ES-I3 (cell line): ENCODE measurements around the gene CALY.

Experiments used
- H3K36me3 ChIP-seq: 2 replicates; pipeline ENCODE4 v1.6.1; 2013; ENCODE audit warnings: mild to moderate bottlenecking, low read length, control low read depth, moderate library complexity; ENCODE audit not compliant: insufficient read depth
- H3K4me1 ChIP-seq: 2 replicates; pipeline ENCODE4 v1.6.1; 2013; ENCODE audit warnings: mild to moderate bottlenecking, control low read depth, low read length; ENCODE audit not compliant: insufficient read depth
- H3K9ac ChIP-seq: 2 replicates; pipeline ENCODE4 v1.6.1; 2013; ENCODE audit warnings: low read depth, mild to moderate bottlenecking, low read length, moderate library complexity
- H3K9me3 ChIP-seq: 2 replicates; pipeline ENCODE4 v1.6.1; 2013; ENCODE audit warnings: mild to moderate bottlenecking, low read length, moderate library complexity; ENCODE audit not compliant: control insufficient read depth, insufficient read depth

CALY gene

DNA sequence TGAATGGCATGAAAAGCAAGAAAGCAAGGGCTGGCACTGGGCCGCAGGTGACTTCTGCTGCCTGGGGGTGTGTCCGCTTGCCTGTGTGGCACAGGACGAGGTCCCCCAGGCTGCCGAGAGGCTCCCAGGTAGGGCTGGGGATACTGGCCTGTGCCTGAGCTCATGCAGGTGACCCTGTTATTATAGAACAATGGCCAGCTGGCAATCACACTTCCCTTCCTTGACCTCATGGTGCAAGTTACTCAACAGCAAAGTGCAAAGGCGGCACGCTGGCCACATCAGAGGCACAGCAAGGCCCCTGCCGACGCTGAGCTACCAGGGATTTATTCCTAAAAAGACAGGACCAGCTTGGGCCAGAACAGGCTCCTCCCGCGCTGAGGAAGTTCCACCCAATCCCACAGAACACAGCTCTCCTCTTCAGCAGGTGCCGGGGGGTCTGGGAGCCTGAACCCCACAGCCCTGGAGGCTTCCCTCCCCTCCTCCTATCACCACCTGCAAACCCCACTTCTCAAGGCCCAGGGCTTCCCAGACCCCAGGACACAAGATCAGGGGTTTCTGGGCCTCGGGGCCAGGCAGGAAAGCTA, 58.6 kb downstream of the CALY start:
- H3K36me3 ChIP-seq = peaks cover 4% of the 10 kb centered on the region; the same call in 1 of the 2 replicates
- H3K9me3 ChIP-seq = no peaks in the 10 kb centered on the region
- H3K4me1 ChIP-seq = no peaks in the 10 kb centered on the region; the same call in 1 of the 2 replicates
- H3K9ac ChIP-seq = no peak overlapping the region

DNA sequence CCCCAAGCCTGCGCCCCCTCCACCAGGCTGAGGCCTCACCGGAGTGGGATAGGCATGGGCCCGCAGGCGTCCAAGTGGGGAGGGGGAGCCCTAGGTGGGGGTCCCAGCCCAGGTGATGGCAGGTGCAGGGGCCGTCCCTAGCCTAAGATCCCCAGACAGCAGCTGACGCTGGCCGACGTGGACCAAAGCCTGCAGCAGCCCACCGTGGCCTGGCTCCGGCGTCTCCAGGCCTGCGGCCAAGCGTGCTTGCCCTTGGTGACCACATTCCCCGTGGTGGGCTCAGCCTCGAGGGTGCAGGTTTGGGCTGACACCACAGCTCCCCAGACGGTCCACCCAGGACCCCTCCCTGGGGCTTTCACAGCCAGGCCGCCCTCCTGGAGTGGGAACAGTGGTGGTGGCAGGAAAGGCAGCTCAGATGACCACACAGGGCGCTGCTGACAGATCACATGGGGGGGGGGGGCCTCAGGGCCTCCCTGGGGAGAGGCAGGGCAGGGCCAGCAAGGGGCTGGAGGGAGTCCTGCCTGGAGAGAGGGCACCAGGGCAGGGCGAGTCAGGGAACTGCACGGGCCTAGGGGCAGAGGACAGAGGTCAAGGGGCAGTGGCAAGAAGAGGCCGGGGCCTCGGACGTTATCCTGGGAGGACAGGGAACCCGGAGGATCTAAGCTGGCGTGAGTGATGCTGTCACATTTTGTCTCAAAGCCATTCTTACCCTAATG, 59.3 kb downstream of the CALY start:
- peaks cover 4% of the 10 kb centered on the region; the same call in 1 of the 2 replicates for H3K36me3 ChIP-seq
- no peaks in the 10 kb centered on the region; the same call in 1 of the 2 replicates for H3K4me1 ChIP-seq
- H3K9ac ChIP-seq = 0 out of 2 replicates have a peak overlapping the region, but pooled peaks have one; percentile 58
- no peaks in the 10 kb centered on the region for H3K9me3 ChIP-seq

DNA sequence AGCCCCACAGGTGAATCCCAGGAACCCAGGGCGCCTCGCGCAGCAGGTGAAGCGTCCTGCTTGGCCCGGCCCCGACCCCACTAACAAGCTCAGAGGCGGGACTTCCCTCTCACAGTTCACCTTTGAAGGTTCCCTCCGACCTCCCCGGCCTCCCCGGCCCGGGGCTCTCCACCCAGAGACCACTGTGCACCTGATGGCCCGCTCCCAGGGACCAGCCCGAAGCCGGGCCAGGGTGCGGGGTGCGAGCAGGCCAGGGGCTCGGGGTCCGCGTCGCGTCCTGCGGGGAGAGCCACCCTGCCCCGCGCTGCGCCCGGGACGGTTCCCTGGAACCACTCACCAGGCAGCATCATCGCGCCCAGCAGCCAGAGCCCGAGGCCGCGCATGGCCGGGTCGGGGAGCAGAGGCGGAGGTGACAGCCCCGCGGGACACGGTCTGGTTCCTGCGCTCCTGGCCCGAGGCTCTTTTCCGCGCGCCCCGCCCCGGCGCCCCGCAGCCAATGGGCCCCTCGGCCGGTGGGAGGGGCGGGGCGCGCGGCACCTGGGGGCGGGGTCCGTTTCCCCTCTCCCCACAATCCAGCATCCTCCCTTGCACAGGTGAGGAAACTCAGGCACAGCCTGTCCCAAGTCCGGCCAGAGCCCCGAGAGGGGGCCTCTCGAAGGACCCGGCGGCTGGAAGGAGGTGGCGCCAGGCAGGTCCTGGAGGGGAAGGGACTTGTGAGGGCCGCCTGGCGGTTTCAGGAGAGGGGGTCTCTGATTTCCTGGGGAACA, 60.1 kb downstream of the CALY start, which contains the start of gene ADAM8:
TSS of gene ADAM8 (minus strand) at position 434 of the 767 bp plus-strand sequence. CDS start at position 383, 51 bp downstream.
- Histone ChIP-seq H3K4me1 (no peaks in the 10 kb centered on the region; the same call in 1 of the 2 replicates), H3K9me3 (no peaks in the 10 kb centered on the region), H3K9ac (peak within 1 kb of the TSS; percentile 58; the same call in 1 of the 2 replicates), H3K36me3 (peaks cover 4% of the 10 kb centered on the region; the same call in 1 of the 2 replicates)

DNA sequence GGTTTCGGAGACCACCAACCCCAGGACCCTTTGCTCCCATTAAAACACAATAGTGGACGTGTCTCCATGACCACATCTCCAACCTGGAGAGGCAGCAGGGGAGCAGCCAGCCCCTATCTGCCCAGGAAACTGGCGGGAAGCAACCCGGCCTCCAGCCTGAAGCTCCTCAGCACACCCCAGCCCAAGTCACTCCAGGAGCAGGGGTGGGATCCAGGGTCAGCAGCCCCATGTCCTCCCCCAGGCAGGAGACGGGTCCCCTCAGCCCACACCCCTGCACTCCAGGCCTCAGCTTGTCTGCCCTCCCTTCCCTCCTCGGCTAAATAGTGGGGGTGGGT, 60.6 kb downstream of the CALY start:
- Histone ChIP-seq H3K9me3 (no peaks in the 10 kb centered on the region), H3K36me3 (peaks cover 4% of the 10 kb centered on the region; the same call in 1 of the 2 replicates), H3K9ac (peak overlapping the region; percentile 58; the same call in 1 of the 2 replicates), H3K4me1 (no peaks in the 10 kb centered on the region; the same call in 1 of the 2 replicates)

DNA sequence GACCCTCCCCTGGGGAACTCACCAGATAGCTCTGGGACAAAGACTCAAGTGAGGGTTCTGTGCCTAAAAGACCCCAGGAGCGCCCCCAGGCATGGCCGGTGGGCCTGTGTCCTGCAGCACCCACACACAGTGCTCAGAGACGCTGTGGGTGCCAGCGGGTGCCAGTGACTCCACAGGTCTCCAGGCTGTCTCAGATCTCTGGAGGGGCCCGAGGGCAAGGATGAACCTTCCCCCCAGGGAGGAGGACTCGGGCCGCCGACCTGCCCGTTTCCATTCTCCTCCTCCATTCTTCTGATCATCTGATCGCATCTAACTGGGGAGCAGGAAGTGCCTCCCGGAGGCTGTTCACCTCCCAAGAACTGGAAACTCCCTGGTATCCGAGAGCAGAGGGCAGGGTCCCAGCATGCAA, 61.0 kb downstream of the CALY start:
- no peaks in the 10 kb centered on the region; the same call in 1 of the 2 replicates for H3K4me1 ChIP-seq
- peak overlapping the region; percentile 58; the same call in 1 of the 2 replicates for H3K9ac ChIP-seq
- H3K9me3 ChIP-seq = no peaks in the 10 kb centered on the region
- H3K36me3 ChIP-seq = peaks cover 4% of the 10 kb centered on the region; the same call in 1 of the 2 replicates

DNA sequence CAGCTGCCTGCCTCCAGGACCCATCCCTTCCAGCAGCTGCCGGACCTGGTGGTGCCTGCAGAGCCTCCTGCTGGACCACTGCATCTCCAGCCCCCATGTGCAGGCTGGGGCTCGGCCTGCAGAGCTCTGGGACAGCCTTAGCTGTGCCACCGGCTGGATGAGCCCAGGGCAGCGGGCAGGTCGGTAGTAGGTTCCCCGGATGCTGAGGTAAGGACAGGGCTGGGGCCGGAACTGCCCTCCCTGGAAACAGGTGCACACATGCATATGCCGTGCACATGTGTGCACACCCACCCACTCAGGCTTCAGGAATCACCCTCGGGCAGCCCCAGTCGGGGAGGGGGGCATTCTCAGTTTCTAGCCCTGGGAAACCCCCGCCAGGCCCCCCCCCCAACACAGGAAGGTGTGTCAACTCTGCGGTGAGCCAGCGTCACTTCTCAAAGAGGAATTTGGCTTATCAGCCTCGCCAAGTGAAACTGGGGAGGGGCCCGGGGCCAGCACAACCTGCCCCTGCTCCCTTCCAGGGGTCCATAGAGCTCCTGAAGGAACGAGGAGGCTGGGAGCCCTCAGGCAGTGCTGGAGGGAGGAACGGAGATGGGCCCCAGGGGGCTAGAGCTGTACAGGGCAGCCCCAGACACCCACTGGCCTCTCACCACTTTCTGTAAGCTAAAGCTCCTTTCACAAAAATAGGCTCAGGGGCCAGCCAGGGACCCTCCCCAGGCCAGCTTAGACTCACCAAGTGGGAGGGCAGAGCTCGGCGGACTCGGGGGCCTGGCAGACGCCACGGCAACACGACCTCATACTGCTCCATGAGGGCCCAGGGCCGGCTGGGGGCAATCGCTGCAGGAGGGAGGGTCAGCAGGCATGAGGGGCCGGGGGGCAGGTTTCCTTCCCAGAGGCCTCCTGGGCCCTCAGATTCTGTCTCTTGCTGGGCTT, 61.7 kb downstream of the CALY start:
- Histone ChIP-seq H3K4me1 (no peaks in the 10 kb centered on the region; the same call in 1 of the 2 replicates), H3K9me3 (no peaks in the 10 kb centered on the region), H3K36me3 (peaks cover 2% of the 10 kb centered on the region; the same call in 1 of the 2 replicates), H3K9ac (peak overlapping the region; percentile 58; the same call in 1 of the 2 replicates)
